Measurements from ENCODE around the gene SYNPO2L. TPM values are rescaled to one million over a fixed set of nuclear protein-coding genes. Genes with fewer than 3 reads are reported as not detected.
A peak's percentile ranks its signal among the peaks of the same experiment; 100 is the strongest.

The SYNPO2L gene
- total RNA-seq, 1 donor from 2014 or later = 17.2 TPM

DNA sequence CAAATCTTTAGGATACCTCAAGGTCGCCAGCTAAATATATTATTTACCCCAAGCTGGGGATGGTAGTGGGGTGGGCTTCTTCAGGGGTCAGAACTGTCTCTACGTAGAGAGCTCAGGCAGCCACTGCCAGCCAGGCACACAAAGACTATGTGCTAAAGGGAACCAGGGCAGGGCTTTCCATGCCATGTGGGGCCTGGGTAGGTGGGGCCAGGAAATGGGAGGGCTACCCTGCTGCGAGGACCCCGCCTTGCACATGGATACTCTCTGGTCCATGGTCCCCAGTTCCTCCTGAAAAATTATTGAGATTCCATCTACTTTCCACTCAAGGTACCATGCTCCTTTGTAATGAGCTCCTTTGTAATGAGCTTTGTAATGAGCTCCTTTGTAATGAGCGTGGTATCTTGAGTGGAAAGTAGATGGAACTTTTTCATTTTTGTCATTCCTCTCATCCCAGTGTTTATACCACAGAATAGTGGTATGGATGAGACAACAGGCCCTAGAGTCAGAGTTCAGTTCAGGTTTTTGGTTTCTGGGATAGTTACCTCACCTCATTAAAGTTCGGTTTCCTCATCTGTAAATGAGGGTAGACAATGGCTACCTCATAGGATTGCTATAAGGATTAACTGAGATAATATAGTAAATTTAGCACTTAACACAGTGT, 5.8 kb downstream of the SYNPO2L start:
- H3K4me3 ChIP-seq (ENCODE audit: low read length in 3 of 3) = peak overlapping the region; percentile 50 to 72 (median 58)
- H3K27ac ChIP-seq (ENCODE audit: low read depth, low read length) = peak overlapping the region; percentile 96
- H3K9me3 ChIP-seq (ENCODE audit: control insufficient read depth in 3 of 3, low read length in 3 of 3) = no peaks in the 10 kb centered on the region
- peak overlapping the region; percentile 63 to 82 (median 71) for H3K9ac ChIP-seq (ENCODE audit: low read depth in 1 of 3, low read length in 3 of 3)
- no peaks in the 10 kb centered on the region for H3K27me3 ChIP-seq (ENCODE audit: control insufficient read depth in 3 of 3, insufficient read depth in 3 of 3, low read length in 3 of 3)
- H3K36me3 ChIP-seq (ENCODE audit: control insufficient read depth in 3 of 3, insufficient read depth in 3 of 3, low read length in 3 of 3) = peaks cover 20 to 33% (median 25%) of the 10 kb centered on the region in 3 donors
- H3K4me1 ChIP-seq (ENCODE audit: control insufficient read depth in 3 of 3, insufficient read depth in 3 of 3, low read length in 3 of 3) = peaks cover 53 to 76% (median 72%) of the 10 kb centered on the region in 3 donors

DNA sequence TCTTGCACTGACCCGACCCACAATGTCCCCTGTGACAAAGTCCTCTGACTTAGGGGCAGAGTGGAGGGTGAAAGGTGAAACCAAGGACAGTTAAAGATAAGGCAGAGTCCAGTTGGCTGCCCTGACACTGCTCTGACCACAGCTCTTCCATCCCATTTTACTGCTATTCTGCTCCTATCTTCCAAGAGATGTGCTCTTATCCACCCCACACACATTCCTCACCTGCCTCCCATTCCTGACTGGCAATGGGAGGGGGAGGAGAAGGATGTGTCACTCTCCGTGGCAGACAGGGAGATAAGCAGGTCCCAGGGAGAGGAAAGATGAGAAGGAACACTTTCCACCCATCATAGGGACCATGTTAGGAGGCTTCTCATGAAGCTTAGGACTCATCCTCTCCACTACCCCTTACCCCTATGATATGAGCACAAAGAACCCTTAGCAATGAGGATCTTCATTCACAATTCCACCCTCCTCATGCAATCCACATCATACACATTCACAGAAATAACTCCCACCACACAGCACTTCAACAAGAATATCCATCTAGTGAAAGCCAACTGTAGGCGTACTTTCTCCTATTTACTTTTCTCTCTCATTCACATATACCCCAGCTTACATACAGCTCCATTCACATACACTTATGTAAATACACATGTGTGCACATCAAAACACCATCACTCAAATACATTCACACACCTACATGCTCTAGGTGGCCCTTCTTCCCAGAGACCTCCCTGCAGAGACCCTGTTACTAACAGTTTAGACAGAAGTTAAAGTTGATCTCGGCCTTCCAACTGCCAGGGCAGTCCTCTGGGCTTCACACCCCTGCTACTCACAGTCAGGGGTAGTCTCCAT, 6.6 kb downstream of the SYNPO2L start:
- Histone ChIP-seq H3K9me3 (ENCODE audit: control insufficient read depth in 3 of 3, low read length in 3 of 3) (no peaks in the 10 kb centered on the region), H3K36me3 (ENCODE audit: control insufficient read depth in 3 of 3, insufficient read depth in 3 of 3, low read length in 3 of 3) (peaks cover 20 to 32% (median 25%) of the 10 kb centered on the region in 3 donors), H3K9ac (ENCODE audit: low read depth in 1 of 3, low read length in 3 of 3) (peak overlapping the region; percentile 71 to 83 (median 82)), H3K4me1 (ENCODE audit: control insufficient read depth in 3 of 3, insufficient read depth in 3 of 3, low read length in 3 of 3) (peaks cover 59 to 80% (median 79%) of the 10 kb centered on the region in 3 donors), H3K27me3 (ENCODE audit: control insufficient read depth in 3 of 3, insufficient read depth in 3 of 3, low read length in 3 of 3) (no peaks in the 10 kb centered on the region), H3K4me3 (ENCODE audit: low read length in 3 of 3) (peak overlapping the region; percentile 50 to 76 (median 72)), H3K27ac (ENCODE audit: low read depth, low read length) (peak overlapping the region; percentile 96)

DNA sequence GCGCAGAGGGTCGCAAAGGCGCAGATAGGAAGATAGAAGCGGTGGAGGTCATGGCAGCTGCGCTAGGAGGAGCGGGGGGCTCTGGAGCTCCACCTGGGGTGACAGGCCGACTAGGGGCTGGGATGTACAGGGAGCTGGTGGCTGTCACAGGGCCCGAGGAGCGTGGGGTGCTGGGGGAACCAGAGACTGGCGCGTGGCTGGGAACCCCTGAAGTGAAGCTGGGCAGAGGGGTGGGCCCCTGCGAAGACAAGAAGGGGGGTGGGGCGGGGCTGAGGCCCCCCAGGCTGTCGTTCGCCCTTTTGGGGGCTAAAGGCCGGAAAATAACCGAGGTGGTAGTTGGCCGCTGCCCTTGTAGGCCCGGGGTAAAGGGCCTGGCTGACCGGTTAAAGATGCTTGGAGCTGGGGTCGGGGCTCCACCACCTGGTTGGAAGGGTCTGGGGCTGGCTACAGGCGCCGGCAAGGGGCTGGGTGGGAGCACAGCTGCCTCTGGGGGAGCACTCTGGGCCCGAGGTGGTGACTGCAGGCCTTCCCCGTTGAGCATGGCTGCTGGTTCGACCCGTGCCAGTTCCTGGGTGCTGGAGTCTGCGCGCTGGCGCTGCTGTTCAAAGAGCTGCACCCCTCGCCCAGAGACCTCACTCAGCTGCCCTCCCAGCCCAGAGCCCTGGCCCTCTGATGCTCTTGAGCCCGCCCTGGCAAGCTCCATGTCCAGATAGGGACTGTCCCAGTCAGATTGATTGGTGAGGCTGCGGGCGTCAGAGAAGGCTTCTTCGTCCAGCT, 7.8 kb downstream of the SYNPO2L start:
- Histone ChIP-seq H3K27ac (ENCODE audit: low read depth, low read length) (peak overlapping the region; percentile 96), H3K4me1 (ENCODE audit: control insufficient read depth in 3 of 3, insufficient read depth in 3 of 3, low read length in 3 of 3) (peaks cover 54 to 80% (median 73%) of the 10 kb centered on the region in 3 donors), H3K9ac (ENCODE audit: low read depth in 1 of 3, low read length in 3 of 3) (peak overlapping the region; percentile 71 to 83 (median 75)), H3K36me3 (ENCODE audit: control insufficient read depth in 3 of 3, insufficient read depth in 3 of 3, low read length in 3 of 3) (peaks cover 15 to 21% (median 16%) of the 10 kb centered on the region in 3 donors), H3K4me3 (ENCODE audit: low read length in 3 of 3) (peak overlapping the region; percentile 63 to 76 (median 74)), H3K9me3 (ENCODE audit: control insufficient read depth in 3 of 3, low read length in 3 of 3) (no peaks in the 10 kb centered on the region), H3K27me3 (ENCODE audit: control insufficient read depth in 3 of 3, insufficient read depth in 3 of 3, low read length in 3 of 3) (no peaks in the 10 kb centered on the region)

DNA sequence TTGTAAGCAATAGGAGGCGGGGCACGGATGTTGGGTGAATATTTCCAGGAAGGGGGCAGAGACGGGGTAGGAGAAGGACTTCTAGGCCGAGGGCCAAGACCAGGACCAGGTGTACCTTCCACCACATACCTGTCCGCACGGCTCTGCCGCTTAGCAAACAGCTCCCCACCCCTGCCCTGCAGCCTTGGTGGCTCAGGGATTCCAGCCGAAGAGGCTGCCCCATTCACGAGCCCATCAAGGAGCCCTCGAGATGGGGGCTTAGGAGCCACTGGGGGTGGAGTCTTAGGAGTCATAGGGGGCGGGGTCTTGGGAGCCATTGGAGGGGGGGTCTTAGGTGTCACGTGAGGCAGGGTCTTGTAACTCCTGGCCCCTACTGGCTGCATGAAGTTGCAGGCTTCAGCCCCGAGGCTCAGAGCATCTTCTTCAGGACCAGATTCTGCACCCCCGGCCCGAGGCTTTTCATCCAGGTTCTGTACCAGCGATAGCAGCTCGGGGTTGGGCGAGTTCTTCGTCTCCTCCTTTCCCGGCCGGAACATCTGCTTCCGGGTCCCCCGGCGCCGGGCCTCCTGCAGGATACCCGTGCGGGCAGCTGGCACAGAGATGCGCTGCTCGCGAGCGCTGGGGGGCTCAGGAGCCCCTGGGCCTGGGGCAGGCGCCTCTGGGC, 8.5 kb downstream of the SYNPO2L start:
- peak overlapping the region; percentile 63 to 76 (median 74) for H3K4me3 ChIP-seq (ENCODE audit: low read length in 3 of 3)
- H3K27me3 ChIP-seq (ENCODE audit: control insufficient read depth in 3 of 3, insufficient read depth in 3 of 3, low read length in 3 of 3) = no peaks in the 10 kb centered on the region
- H3K27ac ChIP-seq (ENCODE audit: low read depth, low read length) = peak overlapping the region; percentile 96
- H3K36me3 ChIP-seq (ENCODE audit: control insufficient read depth in 3 of 3, insufficient read depth in 3 of 3, low read length in 3 of 3) = peaks cover 10 to 18% (median 12%) of the 10 kb centered on the region in 3 donors
- H3K9ac ChIP-seq (ENCODE audit: low read depth in 1 of 3, low read length in 3 of 3) = peak overlapping the region; percentile 71 to 83 (median 75)
- peaks cover 51 to 77% (median 74%) of the 10 kb centered on the region in 3 donors for H3K4me1 ChIP-seq (ENCODE audit: control insufficient read depth in 3 of 3, insufficient read depth in 3 of 3, low read length in 3 of 3)
- H3K9me3 ChIP-seq (ENCODE audit: control insufficient read depth in 3 of 3, low read length in 3 of 3) = no peaks in the 10 kb centered on the region

DNA sequence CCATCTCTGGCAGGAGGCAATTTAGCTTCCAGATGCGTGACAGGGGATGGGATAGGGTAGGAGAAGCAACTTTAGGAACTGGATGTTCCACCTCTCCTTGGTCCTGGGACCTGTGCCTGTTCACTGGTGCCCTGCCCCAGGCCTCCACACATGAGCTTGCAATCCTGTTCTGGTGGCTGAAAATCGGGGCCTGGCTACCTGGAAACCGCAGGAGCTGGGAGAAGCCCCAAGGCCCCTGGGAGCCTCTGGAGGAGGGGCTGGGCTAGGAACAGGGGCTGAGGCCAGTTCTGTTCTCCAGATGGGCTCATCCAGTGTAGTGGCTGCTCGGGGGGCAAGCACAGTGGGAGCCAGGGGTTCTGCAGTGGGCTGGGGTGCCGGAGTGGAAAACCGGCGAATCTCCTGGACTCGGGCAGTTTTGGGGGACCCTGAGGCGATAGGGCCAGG, 9.2 kb downstream of the SYNPO2L start:
- peak overlapping the region in 1 of 3 donors; percentile 5 for H3K4me3 ChIP-seq (ENCODE audit: low read length in 3 of 3)
- H3K36me3 ChIP-seq (ENCODE audit: control insufficient read depth in 3 of 3, insufficient read depth in 3 of 3, low read length in 3 of 3) = peaks cover 10 to 18% (median 12%) of the 10 kb centered on the region in 3 donors
- peaks cover 54 to 81% (median 80%) of the 10 kb centered on the region in 3 donors for H3K4me1 ChIP-seq (ENCODE audit: control insufficient read depth in 3 of 3, insufficient read depth in 3 of 3, low read length in 3 of 3)
- no peaks in the 10 kb centered on the region for H3K9me3 ChIP-seq (ENCODE audit: control insufficient read depth in 3 of 3, low read length in 3 of 3)
- peak overlapping the region; percentile 96 for H3K27ac ChIP-seq (ENCODE audit: low read depth, low read length)
- H3K9ac ChIP-seq (ENCODE audit: low read depth in 1 of 3, low read length in 3 of 3) = peak overlapping the region; percentile 51 to 83 (median 71)
- H3K27me3 ChIP-seq (ENCODE audit: control insufficient read depth in 3 of 3, insufficient read depth in 3 of 3, low read length in 3 of 3) = no peaks in the 10 kb centered on the region

DNA sequence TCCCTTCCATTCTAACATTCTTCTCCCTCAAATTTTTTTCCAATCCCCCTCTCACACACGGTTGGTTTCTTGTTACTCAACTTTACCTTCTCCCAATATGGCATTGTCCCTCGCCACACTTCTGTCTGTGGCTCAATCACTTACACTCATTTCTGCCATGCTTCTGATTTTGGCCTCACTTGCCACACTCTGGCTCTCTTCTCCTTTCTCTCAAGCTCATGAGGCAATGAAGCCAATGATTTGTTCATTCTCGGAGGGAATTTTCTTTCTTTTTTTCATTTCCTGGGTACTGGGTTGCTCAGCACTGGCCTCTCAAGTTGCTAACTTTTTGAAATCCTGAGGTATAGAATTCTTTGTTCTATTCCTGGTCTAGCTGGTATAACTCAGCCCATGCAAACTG, 10.6 kb downstream of the SYNPO2L start:
- Histone ChIP-seq H3K9me3 (ENCODE audit: control insufficient read depth in 3 of 3, low read length in 3 of 3) (no peaks in the 10 kb centered on the region), H3K27ac (ENCODE audit: low read depth, low read length) (peak overlapping the region; percentile 96), H3K4me1 (ENCODE audit: control insufficient read depth in 3 of 3, insufficient read depth in 3 of 3, low read length in 3 of 3) (peaks cover 49 to 72% (median 72%) of the 10 kb centered on the region in 3 donors), H3K9ac (ENCODE audit: low read depth in 1 of 3, low read length in 3 of 3) (peak overlapping the region in 1 of 3 donors; percentile 55), H3K36me3 (ENCODE audit: control insufficient read depth in 3 of 3, insufficient read depth in 3 of 3, low read length in 3 of 3) (peaks cover 7 to 16% (median 15%) of the 10 kb centered on the region in 3 donors), H3K27me3 (ENCODE audit: control insufficient read depth in 3 of 3, insufficient read depth in 3 of 3, low read length in 3 of 3) (no peaks in the 10 kb centered on the region), H3K4me3 (ENCODE audit: low read length in 3 of 3) (no peak overlapping the region)

DNA sequence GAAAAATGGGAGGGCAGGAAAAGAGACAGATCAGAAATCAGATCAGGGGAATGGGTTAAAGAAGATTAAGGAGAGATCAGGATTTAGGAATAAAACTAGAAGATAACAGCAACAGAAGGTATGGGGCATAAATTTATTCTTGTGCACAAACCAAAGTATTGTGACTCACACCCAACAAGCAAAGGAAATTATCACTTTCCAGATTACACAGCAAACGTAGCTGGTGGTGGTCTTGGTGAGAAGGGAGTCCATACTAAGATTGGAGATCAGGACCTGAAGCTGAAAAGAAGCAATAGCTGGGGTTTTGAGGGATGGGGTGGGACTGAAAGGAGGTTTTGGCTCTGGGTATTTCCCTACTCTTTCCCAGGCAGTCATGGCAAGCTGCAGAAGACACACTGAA, 11.1 kb downstream of the SYNPO2L start:
- no peak overlapping the region for H3K4me3 ChIP-seq (ENCODE audit: low read length in 3 of 3)
- no peaks in the 10 kb centered on the region for H3K9me3 ChIP-seq (ENCODE audit: control insufficient read depth in 3 of 3, low read length in 3 of 3)
- no peaks in the 10 kb centered on the region for H3K27me3 ChIP-seq (ENCODE audit: control insufficient read depth in 3 of 3, insufficient read depth in 3 of 3, low read length in 3 of 3)
- peaks cover 5 to 12% (median 11%) of the 10 kb centered on the region in 3 donors for H3K36me3 ChIP-seq (ENCODE audit: control insufficient read depth in 3 of 3, insufficient read depth in 3 of 3, low read length in 3 of 3)
- peak overlapping the region in 2 of 3 donors; percentile 24 to 55 for H3K9ac ChIP-seq (ENCODE audit: low read depth in 1 of 3, low read length in 3 of 3)
- H3K4me1 ChIP-seq (ENCODE audit: control insufficient read depth in 3 of 3, insufficient read depth in 3 of 3, low read length in 3 of 3) = peaks cover 44 to 67% (median 67%) of the 10 kb centered on the region in 3 donors
- peak overlapping the region; percentile 96 for H3K27ac ChIP-seq (ENCODE audit: low read depth, low read length)

DNA sequence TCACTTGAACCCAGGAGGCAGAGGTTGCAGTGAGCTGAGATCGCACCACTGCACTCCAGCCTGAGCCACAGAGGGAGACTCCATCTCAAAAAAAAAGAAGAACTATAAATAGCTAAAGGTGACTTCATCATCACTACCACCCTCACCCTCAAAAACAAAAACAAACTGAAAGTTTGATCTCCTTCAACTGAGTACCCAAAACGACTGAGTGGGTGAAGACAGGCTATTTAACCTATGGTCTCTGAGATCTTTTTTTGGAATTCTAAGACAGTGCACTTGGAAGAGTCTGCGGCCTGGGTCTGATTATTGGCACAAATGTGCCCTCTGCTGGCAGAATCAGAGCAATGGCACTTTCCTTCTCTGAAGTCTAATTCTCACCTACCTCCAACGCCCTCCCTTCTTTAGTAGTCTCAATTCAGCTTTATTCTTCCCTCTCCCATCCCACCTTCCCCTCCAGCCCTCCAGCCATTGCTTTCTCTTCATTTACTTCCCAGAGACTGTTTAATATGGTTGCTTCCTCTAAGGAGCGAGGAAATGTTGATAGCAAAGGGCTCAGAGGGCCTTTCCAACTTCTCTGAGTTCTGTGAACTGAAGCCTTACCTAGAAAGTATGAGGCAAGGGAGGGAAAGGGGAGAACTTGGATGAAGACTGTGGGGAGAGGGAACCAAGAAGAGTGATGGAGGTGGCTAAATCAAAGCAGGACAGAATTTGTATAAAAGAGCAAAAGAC, 11.7 kb downstream of the SYNPO2L start:
- Histone ChIP-seq H3K27me3 (ENCODE audit: control insufficient read depth in 3 of 3, insufficient read depth in 3 of 3, low read length in 3 of 3) (no peaks in the 10 kb centered on the region), H3K36me3 (ENCODE audit: control insufficient read depth in 3 of 3, insufficient read depth in 3 of 3, low read length in 3 of 3) (peaks cover 3 to 15% (median 12%) of the 10 kb centered on the region in 3 donors), H3K4me3 (ENCODE audit: low read length in 3 of 3) (peak overlapping the region in 1 of 3 donors; percentile 3), H3K9me3 (ENCODE audit: control insufficient read depth in 3 of 3, low read length in 3 of 3) (no peaks in the 10 kb centered on the region), H3K27ac (ENCODE audit: low read depth, low read length) (peak overlapping the region; percentile 96), H3K4me1 (ENCODE audit: control insufficient read depth in 3 of 3, insufficient read depth in 3 of 3, low read length in 3 of 3) (peaks cover 39 to 61% (median 61%) of the 10 kb centered on the region in 3 donors), H3K9ac (ENCODE audit: low read depth in 1 of 3, low read length in 3 of 3) (peak overlapping the region; percentile 24 to 51 (median 34))

Data from skeletal muscle tissue (tissue), 4 donors.